Esophagus squamous epithelium (tissue), 5 donors: ENCODE data around the gene KMT2A. TPM values are rescaled to one million over a fixed set of nuclear protein-coding genes. Genes with fewer than 3 reads are reported as not detected.

Experiments
- DNase-seq: peaks from one replicate; lab custom pipeline; 2025; lab: John Stamatoyannopoulos, UW
- H3K27ac ChIP-seq, 4 donors: fragments of 200-600 bp; sonication (generic); one replicate each; pipeline ENCODE4 v1.5.1; 2016 to 2019; ENCODE audit warnings: mild to moderate bottlenecking in 1 of 4
- H3K27me3 ChIP-seq, 4 donors: fragments of 200-600 bp; sonication (generic); 1 replicate in 3 of 4; 2 replicates in 1 of 4; pipeline versions ENCODE4 v1.5.1 to v1.6.0; 2017 to 2021; ENCODE audit warnings: antibody characterized with exemption in 1 of 4
- H3K36me3 ChIP-seq, 3 donors: fragments of 200-600 bp; sonication (generic); one replicate each; pipeline ENCODE4 v1.5.1; 2016 to 2019
- H3K4me1 ChIP-seq, 3 donors: fragments of 200-600 bp; sonication (generic); one replicate each; pipeline ENCODE4 v1.5.1; 2017 to 2019
- H3K4me3 ChIP-seq, 4 donors: fragments of 200-600 bp; sonication (generic); 1 replicate in 3 of 4; 2 replicates in 1 of 4; pipeline ENCODE4 v1.5.1; 2016 to 2019; ENCODE audit warnings: mild to moderate bottlenecking in 2 of 4, moderate library complexity in 1 of 4
- H3K9me3 ChIP-seq, 3 donors: fragments of 200-600 bp; sonication (generic); one replicate each; pipeline ENCODE4 v1.5.1; 2016 to 2019
- CTCF ChIP-seq, 6 experiments: fragments of 450-650 bp in 4 of 6; fragments of 200-600 bp in 2 of 6; sonication (generic) in 2 of 6; IDR thresholded peaks; one replicate each; pipeline ENCODE4 v1.5.1; 2016 to 2019; ENCODE audit warnings: antibody characterized with exemption in 6 of 6, mild to moderate bottlenecking in 4 of 6, moderate library complexity in 4 of 6
- POLR2A ChIP-seq, 4 donors: fragments of 450-650 bp; IDR thresholded peaks; one replicate each; pipeline ENCODE4 v1.6.1; 2017; ENCODE audit warnings: antibody characterized with exemption in 4 of 4, mild to moderate bottlenecking in 4 of 4, moderate library complexity in 3 of 4
- WGBS, 2 donors: methylation state at CpG; one replicate each; pipeline ENCODE4 v1.1.5; 2018; 5-methylcytosine and 5-hydroxymethylcytosine counted together
- intact Hi-C: fragments of 100-400 bp; cut with DNase I; formaldehyde crosslinking; loops from one replicate; pipeline ENCODE4 v1.15.0; 2022
- total RNA-seq, 4 donors: library from RNA; depleted of rRNA; stranded (reverse); fragments of >200 nt; gene quantifications; one replicate each; pipeline ENCODE4 v1.1.0, GENCODE V29; 2016
- donor health status: DM: yes; HTN: yes; CAD: no.

The KMT2A gene
- total RNA-seq, 4 donors from 2014 or later, result 22.0 to 54.0 (median 29.0) TPM

- no peak for DNase-seq
- H3K4me1 ChIP-seq, result peaks cover 0 to 46% (median 23%) of the 10 kb centered on the region in 3 donors
- no peaks in the 10 kb centered on the region for H3K9me3 ChIP-seq
- 90 to 100% methylated on average over 1 to 2 of the region's 6 CpGs for WGBS, 2 donors
- H3K27ac ChIP-seq, result no peak overlapping the region
- H3K27me3 ChIP-seq, result no peaks in the 10 kb centered on the region
- peaks cover 0 to 19% (median 0%) of the 10 kb centered on the region in 3 donors for H3K36me3 ChIP-seq
- TF ChIP-seq POLR2A (IDR thresholded peaks at IDR 0.05) (no peak), CTCF (IDR thresholded peaks at IDR 0.05) (no peak)
- no peak overlapping the region for H3K4me3 ChIP-seq
- intact Hi-C loops, result no loop called here
These were observed 92.2 kb downstream of the KMT2A start for GRCh38 chr11:118528511-118528910.

- WGBS, 2 donors, result 69 to 73% methylated on average over 4 to 5 of the region's 5 CpGs
- H3K9me3 ChIP-seq, result no peaks in the 10 kb centered on the region
- intact Hi-C loops, result no loop called here
- no peak overlapping the region for H3K27ac ChIP-seq
- peaks cover 0 to 46% (median 23%) of the 10 kb centered on the region in 3 donors for H3K4me1 ChIP-seq
- DNase-seq, result no peak
- peaks cover 0 to 13% (median 0%) of the 10 kb centered on the region in 3 donors for H3K36me3 ChIP-seq
- no peaks in the 10 kb centered on the region for H3K27me3 ChIP-seq
- peak overlapping the region in 3 of 4 donors; percentile 80 to 88 (median 80) for H3K4me3 ChIP-seq
- no peak for TF ChIP-seq POLR2A (IDR thresholded peaks at IDR 0.05)
- no peak for TF ChIP-seq CTCF (IDR thresholded peaks at IDR 0.05)
These were observed 93.4 kb downstream of the KMT2A start for GRCh38 chr11:118529584-118530175.

GRCh38 chr11:118530180-118530682, 93.9 kb downstream of the KMT2A start:
- Histone ChIP-seq H3K9me3 (no peaks in the 10 kb centered on the region), H3K27ac (peak overlapping the region; percentile 65 to 86 (median 74)), H3K36me3 (peaks cover 0 to 13% (median 0%) of the 10 kb centered on the region in 3 donors), H3K4me3 (peak overlapping the region; percentile 72 to 88 (median 80)), H3K4me1 (peaks cover 0 to 46% (median 23%) of the 10 kb centered on the region in 3 donors), H3K27me3 (no peaks in the 10 kb centered on the region)
- WGBS, 2 donors, result 3 to 4% methylated on average over 18 to 20 of the region's 31 CpGs
- DNase-seq, result no peak
- intact Hi-C loops, result no loop called here
- no peak for TF ChIP-seq CTCF (IDR thresholded peaks at IDR 0.05)

GRCh38 chr11:118530683-118531596, 94.6 kb downstream of the KMT2A start, which contains the start of gene TMEM25:
Gene TMEM25, plus strand, starts transcription at chr11:118531192. Its CDS starts 610 bp downstream, at chr11:118531802.
- Histone ChIP-seq H3K36me3 (peaks cover 0 to 13% (median 0%) of the 10 kb centered on the region in 3 donors), H3K4me3 (peak within 1 kb of the TSS; percentile 72 to 88 (median 80)), H3K27ac (peak within 1 kb of the TSS; percentile 65 to 86 (median 74)), H3K9me3 (no peaks in the 10 kb centered on the region), H3K4me1 (peaks cover 0 to 46% (median 23%) of the 10 kb centered on the region in 3 donors), H3K27me3 (no peaks in the 10 kb centered on the region)
- DNase-seq, result no peak
- 0 to 15% methylated on average over 10 to 21 of the region's 94 CpGs for WGBS, 2 donors
- intact Hi-C loops, result no loop called here
- TF ChIP-seq POLR2A (IDR thresholded peaks at IDR 0.05), result peak in 1 of 4 donors; percentile 27
- TF ChIP-seq CTCF (IDR thresholded peaks at IDR 0.05), result no peak
